GM18519 (cell line): ENCODE results near the gene SSBP4.

Experiments used
- ATAC-seq: cut with Tn5 transposase; IDR thresholded peaks from one replicate; pipeline ENCODE4 v1.9.1; 2021; ENCODE audit warnings: mild to moderate bottlenecking, moderate library complexity; ENCODE audit not compliant: unreplicated experiment, low FRiP score

SSBP4 gene

DNA sequence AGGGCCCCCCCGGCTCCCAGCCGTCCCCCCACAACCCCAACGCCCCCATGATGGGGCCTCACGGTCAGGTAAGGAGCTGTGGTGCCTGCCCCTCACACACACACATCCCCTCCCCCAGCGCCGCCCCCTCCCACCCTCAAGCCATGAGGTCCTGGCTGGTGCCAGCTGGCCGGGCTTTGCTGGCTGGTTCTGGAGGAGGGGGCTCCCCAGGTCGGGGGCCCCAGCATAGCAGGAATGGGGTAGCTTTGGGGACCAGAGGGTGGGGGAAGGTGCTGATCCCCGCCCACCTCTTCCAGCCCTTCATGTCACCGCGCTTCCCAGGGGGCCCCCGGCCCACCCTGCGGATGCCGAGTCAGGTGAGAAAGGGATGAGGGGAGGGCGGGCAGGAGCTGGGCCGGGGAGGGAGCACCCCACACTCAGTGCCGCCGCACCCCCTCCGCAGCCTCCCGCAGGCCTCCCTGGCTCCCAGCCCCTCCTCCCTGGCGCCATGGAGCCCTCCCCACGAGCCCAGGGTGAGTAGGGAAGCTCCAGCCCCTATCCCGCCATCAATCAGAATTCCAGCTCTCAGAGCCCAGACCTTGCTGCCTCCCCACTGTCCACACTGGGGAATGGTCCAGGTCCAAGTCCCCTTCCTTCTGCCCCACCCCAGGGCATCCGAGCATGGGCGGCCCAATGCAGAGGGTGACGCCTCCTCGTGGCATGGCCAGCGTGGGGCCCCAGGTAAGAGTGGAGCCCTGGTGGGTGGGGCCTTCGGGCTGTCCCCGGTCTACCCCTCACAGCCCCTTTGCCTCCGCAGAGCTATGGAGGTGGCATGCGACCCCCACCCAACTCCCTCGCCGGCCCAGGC is 12.4 kb downstream of the SSBP4 start:
- no peak for ATAC-seq

DNA sequence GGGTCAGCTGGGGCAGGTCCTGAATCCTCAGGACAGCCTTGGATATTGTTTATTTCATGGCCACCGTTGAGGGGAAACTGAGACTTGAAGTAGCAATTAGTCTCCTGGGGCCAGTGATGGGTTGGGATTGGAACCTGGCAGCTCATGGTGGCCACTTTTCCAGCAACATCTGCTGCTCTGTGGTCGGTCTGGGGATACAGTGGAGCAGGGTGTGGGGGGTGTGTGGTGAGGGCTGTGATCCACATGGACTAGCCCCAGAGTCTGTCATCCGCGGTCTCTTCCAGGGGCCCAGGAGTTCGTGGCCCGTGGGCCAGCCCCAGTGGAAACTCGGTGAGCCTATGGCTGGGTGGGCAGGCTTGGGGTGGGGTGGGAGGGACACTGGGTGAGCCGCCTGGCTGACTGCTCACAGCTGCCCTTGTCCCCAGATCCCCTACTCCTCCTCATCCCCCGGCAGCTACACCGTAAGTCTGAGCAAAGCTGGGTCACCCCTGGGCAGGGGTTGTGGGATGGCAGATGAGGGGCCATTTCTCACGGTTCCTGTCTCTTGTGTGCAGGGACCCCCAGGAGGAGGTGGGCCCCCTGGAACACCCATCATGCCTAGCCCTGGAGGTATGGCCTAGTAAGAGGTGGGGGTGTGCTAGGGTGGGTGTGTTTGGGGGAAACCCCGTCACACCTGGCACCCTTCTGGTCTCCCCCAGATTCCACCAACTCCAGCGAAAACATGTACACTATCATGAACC is 13.2 kb downstream of the SSBP4 start:
- ATAC-seq = no peak

DNA sequence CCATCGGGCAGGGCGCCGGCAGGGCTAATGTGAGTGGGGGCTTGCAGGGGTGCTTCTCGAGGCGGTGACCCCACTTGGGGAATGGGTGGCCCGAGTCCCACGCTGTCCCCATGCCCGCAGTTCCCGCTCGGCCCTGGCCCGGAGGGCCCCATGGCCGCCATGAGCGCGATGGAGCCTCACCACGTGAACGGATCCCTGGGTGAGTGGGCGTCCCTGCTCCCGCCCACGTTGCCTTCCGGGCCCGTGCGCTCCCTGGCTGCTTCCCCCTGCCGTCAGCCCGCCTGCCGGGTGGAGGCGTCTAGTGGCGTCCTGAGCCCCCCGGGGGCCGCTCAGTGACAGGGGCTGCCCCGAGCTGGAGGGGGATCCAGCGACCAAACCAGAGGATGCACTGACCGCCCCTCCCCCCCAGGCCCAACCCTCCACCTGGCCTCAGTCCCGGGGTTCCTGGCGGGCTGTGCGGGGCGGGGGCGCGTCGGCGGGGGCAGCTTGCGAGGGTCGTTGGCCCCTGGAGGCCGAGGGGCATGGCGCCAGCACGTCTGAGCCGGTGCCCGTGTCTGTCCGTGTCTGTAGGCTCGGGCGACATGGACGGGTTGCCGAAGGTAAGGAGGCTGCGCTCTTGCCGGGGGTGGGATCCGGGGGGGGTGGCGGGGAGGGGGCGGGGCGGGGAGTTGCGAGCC is 14.0 kb downstream of the SSBP4 start:
- ATAC-seq = no peak

DNA sequence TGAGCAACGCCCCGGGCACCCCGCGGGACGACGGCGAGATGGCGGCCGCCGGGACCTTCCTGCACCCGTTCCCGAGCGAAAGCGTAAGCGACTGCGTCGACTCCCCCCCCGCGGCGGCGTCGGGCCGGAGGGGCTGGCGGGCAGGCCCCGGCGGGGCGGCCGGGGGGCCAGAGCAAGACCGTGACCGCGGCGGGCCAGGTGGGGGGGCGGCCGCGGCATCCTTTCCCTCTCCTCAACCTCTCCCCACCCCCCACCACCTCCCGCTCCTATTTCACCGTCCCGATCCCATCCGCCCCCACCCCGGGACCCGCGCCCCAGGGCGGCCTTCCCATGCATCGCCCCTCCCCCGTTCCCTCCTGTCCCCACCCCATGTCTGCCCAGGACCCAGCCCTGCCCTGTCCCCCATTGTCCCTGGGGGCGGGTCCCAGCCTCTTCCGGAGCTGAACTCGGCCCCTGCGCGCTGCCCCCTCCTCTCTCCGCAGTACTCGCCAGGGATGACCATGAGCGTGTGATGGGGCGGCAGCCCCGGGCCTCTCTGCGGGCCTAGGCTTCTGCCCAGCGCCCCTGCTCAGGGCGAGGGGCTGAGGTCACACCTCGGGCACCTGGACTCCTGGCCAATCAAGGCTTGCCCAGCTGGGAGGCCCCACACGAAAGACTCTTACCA is 14.7 kb downstream of the SSBP4 start:
- no peak for ATAC-seq

DNA sequence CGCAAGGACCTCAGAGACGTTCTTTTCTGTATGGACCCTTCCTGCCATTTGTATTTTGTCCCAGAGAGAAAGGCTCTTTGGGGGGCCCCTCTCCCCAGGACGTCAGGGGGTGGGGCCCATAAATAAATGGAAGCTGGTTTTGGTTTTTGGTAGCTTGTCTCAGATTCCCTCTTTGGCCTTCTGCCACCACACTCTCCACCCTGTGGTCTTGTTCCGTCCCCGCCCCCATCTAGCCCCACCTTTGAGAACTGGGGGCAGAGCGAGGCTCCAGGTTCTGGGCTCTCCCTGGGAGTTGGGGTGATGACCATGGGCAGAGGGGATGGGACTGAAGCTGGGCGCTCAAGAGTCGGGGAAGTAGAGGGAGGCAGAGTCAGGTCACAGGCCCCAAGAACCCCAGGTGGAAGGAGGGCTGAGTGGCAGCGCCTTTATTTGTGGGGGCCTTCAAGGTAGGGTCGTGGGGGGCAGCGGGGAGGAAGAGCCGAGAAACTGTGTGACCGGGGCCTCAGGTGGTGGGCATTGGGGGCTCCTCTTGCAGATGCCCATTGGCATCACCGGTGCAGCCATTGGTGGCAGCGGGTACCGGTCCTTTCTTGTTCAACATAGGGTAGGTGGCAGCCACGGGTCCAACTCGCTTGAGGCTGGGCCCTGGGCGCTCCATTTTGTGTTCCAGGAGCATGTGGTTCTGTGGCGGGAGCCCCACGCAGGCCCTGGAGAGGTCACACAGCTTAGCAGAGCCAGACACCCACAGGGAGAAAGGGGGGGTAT is 15.4 kb downstream of the SSBP4 start:
- no peak for ATAC-seq

DNA sequence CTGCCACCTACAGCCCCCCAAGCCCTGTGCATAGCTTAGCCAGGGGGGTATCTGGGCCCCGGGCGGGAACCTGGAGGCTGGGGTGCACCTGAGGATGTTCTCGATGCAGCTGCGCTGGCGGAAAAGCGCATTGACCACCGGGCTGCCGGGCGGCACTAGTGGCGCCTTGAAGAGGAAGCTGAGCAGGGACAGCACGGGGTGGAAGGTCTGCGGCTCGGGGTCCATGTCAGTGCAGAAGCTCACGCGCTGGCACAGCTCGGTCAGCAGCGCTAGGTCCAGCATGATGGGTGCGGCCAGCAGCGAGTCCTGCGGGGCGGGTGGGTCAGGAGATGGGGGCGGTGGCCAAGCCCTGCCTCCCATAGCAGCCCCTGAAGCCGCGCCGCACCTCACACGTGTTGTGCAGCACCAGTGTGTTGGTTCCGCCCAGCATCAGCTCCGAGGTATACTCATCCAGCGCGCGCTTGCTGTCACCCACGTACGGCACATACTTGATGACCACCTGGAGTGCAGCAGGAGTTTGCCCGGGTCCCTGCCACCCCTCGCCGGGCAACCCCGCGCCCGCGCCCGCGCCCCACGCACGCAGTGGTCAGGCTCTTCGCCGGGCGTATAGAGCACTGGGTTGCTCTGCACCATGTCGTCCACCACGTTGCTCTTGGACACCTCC is 16.1 kb downstream of the SSBP4 start:
- ATAC-seq = no peak

DNA sequence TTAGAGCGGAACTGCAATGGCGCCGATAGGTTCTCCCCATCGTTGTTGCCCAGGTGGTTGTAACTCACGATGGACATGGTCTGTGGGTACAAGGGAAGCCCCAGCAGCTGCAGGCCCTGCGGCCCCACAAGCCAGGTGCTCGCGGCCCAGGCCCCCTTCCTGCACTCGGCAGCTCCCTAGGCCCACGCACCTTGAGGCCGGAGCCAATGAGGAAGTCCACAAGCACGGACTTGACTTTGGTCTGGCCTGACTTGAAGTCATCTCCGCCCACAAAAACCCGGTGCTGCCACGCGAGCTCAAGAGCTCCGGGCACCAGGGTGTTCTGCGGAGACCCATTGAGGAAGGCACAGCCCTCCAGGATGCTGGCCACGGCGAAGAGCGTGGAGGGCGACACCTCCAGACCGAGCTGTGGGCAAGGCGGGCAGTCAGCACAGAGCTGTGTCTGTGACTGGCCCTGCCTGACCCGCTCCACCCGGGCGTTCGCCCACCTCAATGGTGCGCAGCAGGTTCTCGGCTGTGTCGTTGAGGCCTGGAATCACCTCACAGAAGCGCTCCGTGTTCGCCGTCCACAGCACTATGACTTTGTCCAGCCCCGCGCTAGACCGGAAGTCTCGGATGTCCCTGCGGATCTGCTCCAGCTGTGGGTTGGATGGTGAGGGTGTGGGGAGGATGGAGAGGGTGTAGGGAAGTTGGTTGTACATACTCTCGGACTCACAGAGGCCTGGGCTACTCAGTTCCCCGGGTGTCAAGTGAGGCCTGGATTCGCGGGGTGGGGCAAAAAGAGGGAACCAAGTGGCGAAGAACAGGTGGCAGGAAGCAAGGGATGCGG is 16.9 kb downstream of the SSBP4 start:
- no peak for ATAC-seq

DNA sequence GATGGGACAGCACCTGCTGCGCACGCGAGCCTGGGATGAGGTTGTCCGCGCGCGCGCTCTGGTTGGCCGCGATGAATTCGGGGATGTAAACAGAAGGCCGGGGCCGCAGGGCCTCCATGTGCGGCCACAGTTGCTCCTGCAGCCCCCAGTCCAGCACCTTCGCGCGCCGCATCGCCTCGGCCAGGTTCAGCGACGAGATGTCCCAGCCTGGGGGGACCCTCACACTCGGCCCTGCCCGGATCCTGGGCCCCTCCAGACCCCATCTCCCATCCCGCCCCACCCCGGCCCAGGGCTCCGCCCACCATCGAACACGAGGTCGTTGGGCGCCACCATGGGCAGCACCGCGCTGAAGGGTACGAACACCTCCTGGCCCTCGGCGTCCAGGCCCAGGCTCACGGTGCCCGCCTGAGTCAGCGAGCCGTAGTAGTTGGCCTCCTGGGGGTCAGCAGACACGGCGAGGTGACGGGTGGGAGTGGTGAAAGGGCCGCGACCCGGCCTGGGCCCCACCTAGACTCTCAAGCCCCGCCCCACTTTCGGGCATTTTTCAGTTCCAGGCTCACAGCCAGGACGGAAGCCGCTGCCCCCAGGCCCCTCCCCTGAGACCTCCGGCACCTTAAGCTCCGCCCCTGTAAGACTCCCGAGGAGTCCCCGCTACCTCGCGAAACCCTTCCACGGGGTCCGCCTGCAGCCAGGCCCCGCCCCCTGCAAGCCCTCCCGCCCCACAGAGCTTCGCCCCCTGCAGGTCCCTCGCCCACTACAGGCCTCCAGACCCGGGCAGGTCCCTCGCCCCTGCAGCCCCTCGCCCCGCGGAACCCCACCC is 17.7 kb downstream of the SSBP4 start:
- no peak for ATAC-seq

DNA sequence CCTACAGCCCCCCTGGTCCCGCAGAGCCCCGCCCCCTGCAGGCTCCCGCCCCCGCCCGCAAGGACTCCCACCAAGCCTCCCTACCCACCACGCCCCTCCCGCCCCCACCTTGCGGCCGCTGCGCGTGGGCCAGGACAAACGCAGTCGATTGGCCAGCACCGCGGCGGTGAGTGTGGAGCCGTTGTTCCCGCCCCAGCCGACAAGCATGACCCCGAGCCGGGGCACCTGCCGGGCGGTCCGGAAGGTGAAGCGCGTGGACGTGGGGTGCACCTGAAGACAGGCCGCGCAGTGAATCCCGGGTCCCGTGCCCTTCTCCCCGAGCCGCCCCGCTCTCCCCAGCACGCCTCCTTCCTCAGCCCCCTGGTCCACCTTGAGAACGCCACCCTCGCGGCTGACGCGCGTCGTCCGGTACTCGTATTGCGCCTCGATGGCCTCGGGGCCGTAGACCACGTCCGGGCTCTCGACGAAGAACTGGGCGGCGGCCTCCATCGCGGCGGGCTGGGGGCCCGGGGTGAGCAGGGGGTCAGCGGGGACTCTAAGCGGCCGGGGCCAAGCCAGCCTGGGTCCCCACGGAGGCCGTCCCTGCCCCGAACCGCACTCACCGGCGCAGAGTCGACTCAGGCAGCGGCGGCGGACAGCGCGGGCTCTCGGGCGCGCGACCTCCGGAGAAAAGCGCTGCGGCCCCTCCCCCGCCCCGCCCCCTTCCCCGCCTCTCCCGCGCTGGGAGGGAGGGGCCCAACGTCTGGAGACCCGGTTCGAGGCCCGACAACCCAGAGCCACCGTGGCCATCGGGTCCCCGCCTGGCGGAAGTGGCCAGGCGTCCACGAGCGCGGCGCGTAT is 18.5 kb downstream of the SSBP4 start, which contains the start of gene ISYNA1:
Gene ISYNA1, minus strand, starts transcription at position 643 of the 840 bp plus-strand sequence. Its CDS starts 154 bp downstream, at position 489.
- ATAC-seq = no peak

DNA sequence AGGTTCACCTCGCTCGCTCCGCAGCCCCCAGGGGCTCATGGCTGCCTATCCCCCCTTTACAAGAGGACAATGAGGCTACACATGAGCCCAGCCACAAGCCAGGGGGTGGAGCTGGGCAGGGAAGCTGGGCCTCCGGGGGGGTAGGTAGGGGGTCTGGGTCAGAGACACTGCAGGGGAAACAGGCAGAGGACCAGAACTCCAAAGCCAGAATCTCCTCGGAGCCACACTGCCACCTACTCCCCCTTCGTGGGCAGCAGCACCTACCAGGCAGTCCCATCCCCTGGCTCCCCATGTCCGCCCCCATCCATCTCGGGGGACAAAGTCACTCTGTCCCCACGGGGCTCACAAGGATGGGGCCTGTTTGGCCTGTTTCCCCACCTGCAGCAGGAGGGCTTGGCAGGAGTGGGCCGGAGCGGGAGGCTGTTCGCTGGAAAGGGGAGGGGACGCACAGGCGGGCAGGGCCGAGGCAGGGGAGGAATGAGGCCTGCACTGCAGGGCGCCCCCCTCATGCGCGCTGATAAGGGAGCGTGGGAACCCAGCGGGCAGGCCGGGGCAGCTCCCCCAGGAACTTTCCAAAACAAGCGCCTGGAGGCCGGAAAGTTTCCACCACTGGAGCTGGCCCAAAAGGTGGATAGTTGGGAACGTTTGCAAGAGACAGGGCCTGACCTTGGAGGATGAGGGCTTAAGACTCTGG is 19.3 kb downstream of the SSBP4 start:
- no peak for ATAC-seq

DNA sequence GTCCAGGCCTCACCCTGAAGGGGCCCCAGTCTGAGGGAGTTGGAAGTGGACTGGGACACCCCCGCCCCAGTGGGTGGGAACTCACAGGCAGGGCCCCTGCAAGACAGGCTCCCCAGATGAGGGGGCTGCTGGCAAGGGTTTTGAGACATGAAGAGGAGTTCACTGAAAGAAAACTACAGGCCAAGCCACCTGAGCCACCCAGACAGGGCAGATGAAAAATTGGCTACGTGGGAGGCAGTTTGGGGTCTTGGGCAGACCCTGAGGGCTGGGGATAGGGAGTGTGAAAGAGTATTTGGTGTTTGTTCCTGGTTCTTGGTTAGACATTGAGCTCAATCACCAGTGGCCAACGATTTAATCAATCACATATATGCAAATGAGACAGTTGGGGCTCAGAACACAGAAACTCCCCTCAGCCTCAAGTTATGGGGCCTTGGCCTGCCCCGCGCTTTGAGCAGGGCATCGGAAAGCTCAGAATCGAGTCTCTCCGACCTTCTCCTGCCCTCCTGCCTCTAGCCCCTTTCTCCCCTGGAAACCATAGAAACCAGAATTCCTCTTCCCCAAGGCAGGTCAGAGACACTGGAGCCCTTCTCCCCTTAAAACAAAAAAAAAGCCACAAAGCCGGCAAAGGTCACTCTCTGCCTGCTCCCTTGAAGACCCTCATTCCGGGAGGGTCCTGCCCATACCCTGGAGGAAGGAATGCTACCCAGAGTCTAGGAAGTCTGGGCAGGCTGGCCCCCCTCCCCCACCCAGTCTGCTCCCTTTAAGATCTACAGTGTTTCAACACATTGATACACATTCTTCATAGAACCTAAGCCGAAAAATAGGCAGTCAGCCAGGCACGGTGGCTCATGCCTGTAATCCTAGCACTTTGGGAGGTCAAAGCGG is 20.1 kb downstream of the SSBP4 start:
- ATAC-seq = no peak

DNA sequence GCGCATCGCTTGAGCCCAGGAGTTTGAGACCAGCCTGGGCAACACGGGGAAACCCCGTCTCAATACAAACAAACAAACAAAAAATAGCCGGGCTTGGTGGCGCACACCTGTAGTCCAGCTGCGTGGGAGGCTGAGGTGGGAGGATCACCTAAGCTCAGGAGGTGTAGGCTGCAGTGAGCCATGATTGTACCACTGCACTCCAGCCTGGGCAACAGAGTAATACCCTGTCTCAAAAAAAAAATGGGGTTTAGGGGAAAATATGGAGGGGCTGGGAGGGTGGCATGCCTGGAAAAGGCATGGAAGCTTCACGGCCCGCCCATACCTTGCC is 20.7 kb downstream of the SSBP4 start:
- no peak for ATAC-seq

DNA sequence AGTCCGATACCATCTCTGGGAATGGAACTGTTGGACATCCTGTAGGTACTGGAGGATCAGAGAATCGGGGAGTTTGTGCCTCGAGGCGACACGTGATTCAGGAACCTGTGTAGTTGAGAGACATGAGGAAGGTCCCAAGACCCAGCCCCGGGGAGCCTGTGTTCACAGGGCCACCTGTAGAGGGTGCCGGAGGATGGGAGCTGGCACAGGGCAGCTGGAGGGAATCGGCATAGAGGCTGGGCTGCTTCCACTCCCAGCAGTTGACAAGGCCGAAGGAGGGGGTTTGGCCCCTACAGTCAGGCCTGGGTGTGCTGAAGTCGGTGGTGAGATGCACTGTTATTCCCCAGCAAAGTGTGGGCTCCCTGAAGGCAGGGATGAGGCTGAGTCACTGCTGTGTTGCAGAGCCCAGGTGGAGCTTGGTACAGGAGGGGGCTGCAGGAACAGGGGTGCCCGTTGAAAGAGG is 21.2 kb downstream of the SSBP4 start:
- no peak for ATAC-seq

DNA sequence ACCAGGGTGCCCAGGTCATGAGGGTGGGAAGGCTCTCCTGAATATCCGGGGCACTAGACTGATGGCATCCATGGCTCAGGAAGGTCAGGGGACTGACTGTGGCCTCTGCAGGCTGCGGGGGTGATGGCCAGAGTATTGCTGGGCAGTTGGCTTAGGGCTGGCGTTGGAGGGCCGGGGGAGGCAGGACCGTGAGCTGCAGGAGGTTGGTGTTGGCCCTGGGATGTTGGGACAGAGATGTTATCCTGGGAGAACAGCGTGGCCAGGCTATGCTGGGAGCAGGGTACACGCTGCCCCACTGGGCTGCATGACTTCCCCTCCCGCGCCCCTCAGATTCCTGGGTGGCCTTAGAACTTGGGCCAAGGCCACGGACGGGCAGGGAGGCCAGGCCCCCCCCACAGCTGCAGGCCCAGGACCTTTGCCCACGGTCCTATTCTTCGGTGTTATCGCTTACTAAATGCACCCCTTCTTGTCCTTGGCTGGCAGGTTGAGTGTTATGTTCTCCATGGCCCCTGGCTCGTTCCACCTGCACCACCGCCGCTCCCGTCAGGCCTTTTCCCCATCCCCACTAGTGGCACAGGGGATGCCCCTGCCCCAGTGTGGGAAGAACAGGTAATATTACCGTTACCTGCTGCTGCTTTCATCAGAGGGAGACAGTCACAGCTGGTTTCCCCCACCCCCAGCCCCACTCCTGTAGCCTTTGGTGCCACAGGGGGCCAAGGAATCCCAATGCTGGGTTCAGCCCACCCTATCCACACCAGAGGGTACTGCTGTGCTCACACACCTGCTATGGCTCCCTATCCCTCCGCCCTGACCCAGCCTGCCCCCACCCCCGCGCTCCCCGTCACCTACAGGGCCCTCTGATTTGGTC is 22.0 kb downstream of the SSBP4 start:
- no peak for ATAC-seq
